ENCODE measurements around the gene MRPL18.

MRPL18 gene

GRCh38 chr6:159800141-159800865 is 10.0 kb downstream of the MRPL18 start, which contains the start of gene PNLDC1:
PNLDC1 (plus strand) TSS chr6:159800276; CDS start chr6:159800308, 32 bp downstream.
- ChIA-PET CTCF (interaction anchor here (1.8 to 4.8 kb wide), 2 partner anchors 10 to 21 kb away, joined by 4 to 16 read pairs; partner anchors contain the start of genes MRPL18 and TCP1), POLR2A (interaction anchor here (1.1 kb wide), 1 partner anchor 11 kb away, joined by 3 read pairs; the partner anchor contains the start of gene TCP1)

GRCh38 chr6:159801935-159802334 is 11.7 kb downstream of the MRPL18 start:
- no peak for DNase-seq (ENCODE audit: extremely low spot score)
- no peak for TF ChIP-seq CTCF (IDR thresholded peaks at IDR 0.05; ENCODE audit: control extremely low read depth, extremely low read depth, low read depth, missing control alignments)
- ChIA-PET POLR2A (no interaction called here), CTCF (interaction anchor here (0.8 to 4.8 kb wide), 2 partner anchors 11 to 62 kb away, joined by 3 to 16 read pairs; partner anchors contain the start of genes MRPL18 and TCP1)

More at GRCh38 chr6:159800141-159800865, 10.0 kb downstream of the MRPL18 start, which contains the start of gene PNLDC1:
- TF ChIP-seq CTCF (IDR thresholded peaks at IDR 0.05; ENCODE audit: control extremely low read depth, extremely low read depth, low read depth, missing control alignments), result no peak
- DNase-seq (ENCODE audit: extremely low spot score), result peak; percentile 56

- DNase-seq (ENCODE audit: extremely low spot score), result no peak
- ChIA-PET CTCF (interaction anchor here (1.5 kb wide), 1 partner anchor 14 kb away, joined by 6 read pairs; the partner anchor contains the start of gene MRPL18), POLR2A (no interaction called here)
- no peak for TF ChIP-seq CTCF (IDR thresholded peaks at IDR 0.05; ENCODE audit: control extremely low read depth, extremely low read depth, low read depth, missing control alignments)
Measured at GRCh38 chr6:159804504-159804903, 14.2 kb downstream of the MRPL18 start.

DNA sequence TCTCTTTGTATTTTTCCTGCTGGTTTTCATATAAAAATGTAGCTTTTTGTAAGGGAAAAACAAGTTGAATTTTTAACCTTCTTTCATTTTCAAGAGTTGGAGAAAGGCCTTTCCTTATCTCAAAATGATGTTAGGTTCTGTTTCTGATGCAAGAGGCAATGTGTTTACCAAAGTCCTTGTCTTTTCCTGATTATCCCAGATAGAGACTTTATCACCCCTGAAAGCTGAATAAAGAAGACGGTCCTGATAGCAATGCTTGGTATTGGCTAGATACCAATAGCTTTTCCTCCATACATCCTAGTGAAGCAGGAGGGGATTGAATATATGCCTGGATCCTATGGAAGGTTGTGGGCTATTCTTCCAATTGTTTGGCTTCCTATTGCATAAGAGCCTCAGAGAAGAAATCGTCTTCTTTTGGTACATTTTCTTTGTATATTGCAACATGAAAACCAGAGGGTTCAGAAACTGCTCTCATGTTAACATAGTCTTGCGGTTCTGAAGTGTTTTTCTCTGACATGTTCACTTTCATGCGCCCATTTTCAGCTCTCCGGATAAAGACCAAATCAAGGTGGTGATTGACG is 15.3 kb downstream of the MRPL18 start:
- ChIA-PET CTCF (interaction anchor here (0.9 to 1.5 kb wide), 3 partner anchors 9 to 24 kb away, joined by 3 to 6 read pairs (median 3); partner anchors contain the start of gene MRPL18), POLR2A (no interaction called here)
- no peak for DNase-seq (ENCODE audit: extremely low spot score)
- no peak for TF ChIP-seq CTCF (IDR thresholded peaks at IDR 0.05; ENCODE audit: control extremely low read depth, extremely low read depth, low read depth, missing control alignments)

DNA sequence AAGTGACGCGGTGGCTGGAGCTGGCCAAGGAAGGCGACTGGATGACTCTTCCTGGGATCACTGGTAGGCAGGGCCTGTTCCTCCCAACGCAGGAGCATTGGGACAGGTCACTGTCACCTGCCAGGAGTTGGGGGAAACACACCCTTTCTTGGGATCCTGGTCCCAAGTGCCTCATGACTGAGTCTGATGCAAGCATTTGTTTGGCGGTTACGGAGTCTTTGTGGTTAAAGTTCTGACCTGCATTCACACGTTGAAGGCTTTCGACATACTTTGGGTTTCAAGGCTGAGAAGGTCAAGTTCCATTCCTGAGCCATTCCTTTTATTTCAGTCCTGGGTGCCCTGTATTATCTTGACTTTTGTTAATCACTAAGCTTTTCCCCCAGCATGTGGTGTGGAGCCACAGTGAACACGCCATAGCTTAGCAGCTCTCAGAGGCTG is 15.8 kb downstream of the MRPL18 start:
- ChIA-PET POLR2A (no interaction called here), CTCF (interaction anchor here (0.9 to 1.5 kb wide), 3 partner anchors 9 to 23 kb away, joined by 3 to 6 read pairs (median 3); partner anchors contain the start of gene MRPL18)
- DNase-seq (ENCODE audit: extremely low spot score), result peak; percentile 4

More for the DNA sequence above, 15.8 kb downstream of the MRPL18 start:
- TF ChIP-seq CTCF (IDR thresholded peaks at IDR 0.05; ENCODE audit: control extremely low read depth, extremely low read depth, low read depth, missing control alignments), result no peak
